HEK293T (cell line): ENCODE measurements around the gene PSMD6.

Experiments
- CTCF ChIA-PET: fragments of 350-600 bp; formaldehyde crosslinking; extraction: SDS; loops from one replicate; lab custom pipeline; 2021; ENCODE audit warnings: antibody characterized with exemption, inconsistent platforms; lab: Yijun Ruan, JAX
- POLR2A ChIA-PET: fragments of 350-600 bp; formaldehyde crosslinking; extraction: SDS; loops from one replicate; lab custom pipeline; 2020; ENCODE audit warnings: antibody characterized with exemption, inconsistent platforms; lab: Yijun Ruan, JAX
- DNase-seq: peaks from one replicate; pipeline ENCODE4 v3.0.0; 2012; ENCODE audit warnings: mixed read lengths; ENCODE audit errors: extremely low spot score
- ARNT ChIP-seq: fragments of 450-650 bp; IDR thresholded peaks from 2 replicates; pipeline ENCODE4 v1.6.1; 2017; ENCODE audit warnings: mild to moderate bottlenecking
- BHLHE40 ChIP-seq: fragments of 450-650 bp; IDR thresholded peaks from 2 replicates; pipeline ENCODE4 v1.6.1; 2016; ENCODE audit warnings: mild to moderate bottlenecking, moderate library complexity, borderline replicate concordance
- CTBP1 ChIP-seq: fragments of 450-650 bp; IDR thresholded peaks from 2 replicates; pipeline ENCODE4 v1.6.1; 2016; ENCODE audit warnings: borderline replicate concordance
- ELF4 ChIP-seq: fragments of 450-650 bp; IDR thresholded peaks from 2 replicates; pipeline ENCODE4 v1.6.1; 2017; ENCODE audit warnings: antibody characterized with exemption
- FOXA1 ChIP-seq: fragments of 450-650 bp; IDR thresholded peaks from 2 replicates; pipeline ENCODE4 v1.6.1; 2016; ENCODE audit warnings: mild to moderate bottlenecking
- FOXK2 ChIP-seq: fragments of 450-650 bp; IDR thresholded peaks from 2 replicates; pipeline ENCODE4 v1.6.1; 2016; ENCODE audit warnings: mild to moderate bottlenecking
- FOXM1 ChIP-seq: fragments of 450-650 bp; IDR thresholded peaks from 2 replicates; pipeline ENCODE4 v1.6.1; 2017; ENCODE audit warnings: mild to moderate bottlenecking, borderline replicate concordance
- HDGF ChIP-seq: fragments of 450-650 bp; IDR thresholded peaks from 2 replicates; pipeline ENCODE4 v1.6.1; 2017; ENCODE audit warnings: antibody characterized with exemption, borderline replicate concordance
- L3MBTL2 ChIP-seq: fragments of 450-650 bp; conservative IDR thresholded peaks from 2 replicates; pipeline ENCODE4 v1.6.1; 2016; ENCODE audit warnings: mild to moderate bottlenecking
- LEF1 ChIP-seq: fragments of 450-650 bp; IDR thresholded peaks from 2 replicates; pipeline ENCODE4 v1.6.1; 2017; ENCODE audit warnings: mild to moderate bottlenecking, borderline replicate concordance
- NFRKB ChIP-seq: fragments of 450-650 bp; IDR thresholded peaks from 2 replicates; pipeline ENCODE4 v1.6.1; 2016; ENCODE audit warnings: mild to moderate bottlenecking, moderate library complexity
- PKNOX1 ChIP-seq: fragments of 450-650 bp; IDR thresholded peaks from 2 replicates; pipeline ENCODE4 v1.6.1; 2016
- SP1 ChIP-seq: fragments of 450-650 bp; IDR thresholded peaks from 2 replicates; pipeline ENCODE4 v1.6.1; 2017
- SUZ12 ChIP-seq: fragments of 450-650 bp; IDR thresholded peaks from 2 replicates; pipeline ENCODE4 v1.6.1; 2016; ENCODE audit warnings: mild to moderate bottlenecking
- TARDBP ChIP-seq: fragments of 450-650 bp; IDR thresholded peaks from 2 replicates; pipeline ENCODE4 v1.6.1; 2016
- ZNF384 ChIP-seq: fragments of 450-650 bp; IDR thresholded peaks from 2 replicates; pipeline ENCODE4 v1.6.1; 2016

The PSMD6 gene

GRCh38 chr3:64019879-64020278 lies 3.4 kb downstream of the PSMD6 start:
- TF ChIP-seq TARDBP (no peak), FOXA1 (no peak), NFRKB (no peak), ARNT (no peak), ELF4 (no peak), SP1 (no peak), LEF1 (no peak), BHLHE40 (no peak), HDGF (no peak), ZNF384 (no peak), FOXM1 (no peak), CTBP1 (no peak), SUZ12 (no peak), PKNOX1 (no peak)
- CTCF ChIA-PET, result no interaction called here
- POLR2A ChIA-PET, result no interaction called here
- no peak for DNase-seq

- POLR2A ChIA-PET, result interaction anchor here (0.6 kb wide), 1 partner anchor 413 kb away, joined by 3 read pairs; no protein-coding TSS in a partner anchor
- CTCF ChIA-PET, result no interaction called here
- TF ChIP-seq HDGF (no peak), LEF1 (no peak), L3MBTL2 (no peak), TARDBP (no peak), ELF4 (no peak), BHLHE40 (no peak), ARNT (no peak), ZNF384 (no peak), PKNOX1 (no peak), SUZ12 (no peak)
- no peak for DNase-seq
Observed at GRCh38 chr3:64019271-64019670, 4.0 kb downstream of the PSMD6 start.

GRCh38 chr3:64016941-64017620 lies 6.2 kb downstream of the PSMD6 start:
- POLR2A ChIA-PET, result no interaction called here
- DNase-seq, result no peak
- TF ChIP-seq FOXM1 (no peak), SUZ12 (no peak), NFRKB (no peak), ELF4 (no peak), ARNT (no peak), CTBP1 (no peak), L3MBTL2 (no peak)
- CTCF ChIA-PET, result interaction anchor here (0.8 to 1.2 kb wide), 2 partner anchors 9 to 105 kb away, joined by 3 to 4 read pairs; partner anchors contain the start of gene SCAANT1

GRCh38 chr3:64011685-64012084 lies 11.6 kb downstream of the PSMD6 start:
- DNase-seq, result no peak
- CTCF ChIA-PET, result no interaction called here
- TF ChIP-seq TARDBP, result no peak
- TF ChIP-seq HDGF, result no peak
- TF ChIP-seq NFRKB, result no peak
- TF ChIP-seq CTBP1, result no peak
- POLR2A ChIA-PET, result interaction anchor here (0.6 kb wide), 1 partner anchor 9 kb away, joined by 3 read pairs; no protein-coding TSS in a partner anchor

- no peak for DNase-seq
- TF ChIP-seq BHLHE40, result no peak
- TF ChIP-seq FOXK2, result no peak
- no peak for TF ChIP-seq LEF1
- TF ChIP-seq ARNT, result no peak
- no peak for TF ChIP-seq CTBP1
- CTCF ChIA-PET, result no interaction called here
- POLR2A ChIA-PET, result no interaction called here
Observed at GRCh38 chr3:64010199-64010598, 13.1 kb downstream of the PSMD6 start.

GRCh38 chr3:64009528-64009927 lies 13.8 kb downstream of the PSMD6 start:
- TF ChIP-seq FOXM1 (no peak), TARDBP (no peak), FOXA1 (no peak), BHLHE40 (no peak), L3MBTL2 (no peak), CTBP1 (no peak)
- ChIA-PET POLR2A (no interaction called here), CTCF (no interaction called here)
- no peak for DNase-seq
